Uterus (tissue), 4 donors: Measurements from ENCODE around the gene ADSS1. TPM values are rescaled to one million over a fixed set of nuclear protein-coding genes. Genes with fewer than 3 reads are reported as not detected.

ENCODE experiments used
- DNase-seq, 2 donors: peaks; one replicate each; pipeline ENCODE4 v3.0.0-alpha.2; 2019 to 2020
- H3K27ac ChIP-seq, 2 donors: fragments of 200-600 bp; sonication (generic); 1 replicate in 1 of 2; 2 replicates in 1 of 2; pipeline ENCODE4 v1.5.1; 2016 to 2018
- H3K27me3 ChIP-seq, 2 donors: fragments of 200-600 bp; sonication (generic); one replicate each; pipeline ENCODE4 v1.5.1; 2018 to 2019; ENCODE audit warnings: control low read depth in 1 of 2
- H3K36me3 ChIP-seq, 2 donors: fragments of 200-600 bp; sonication (generic); one replicate each; pipeline ENCODE4 v1.5.1; 2019; ENCODE audit warnings: control low read depth in 1 of 2
- H3K4me1 ChIP-seq, 2 donors: fragments of 200-600 bp; sonication (generic); one replicate each; pipeline ENCODE4 v1.5.1; 2018 to 2019; ENCODE audit warnings: control low read depth in 1 of 2
- H3K4me3 ChIP-seq, 2 donors: fragments of 200-600 bp; sonication (generic); 1 replicate in 1 of 2; 2 replicates in 1 of 2; pipeline ENCODE4 v1.5.1; 2018 to 2019; ENCODE audit warnings: mild to moderate bottlenecking in 1 of 2
- H3K9me3 ChIP-seq, 2 donors: fragments of 200-600 bp; sonication (generic); one replicate each; pipeline ENCODE4 v1.5.1; 2019; ENCODE audit warnings: control low read depth in 1 of 2
- CTCF ChIP-seq, 4 experiments: fragments of 200-600 bp in 2 of 4; fragments of 450-650 bp in 2 of 4; sonication (generic) in 2 of 4; IDR thresholded peaks; one replicate each; pipeline ENCODE4 v1.5.1; 2016 to 2019; ENCODE audit warnings: antibody characterized with exemption in 4 of 4, mild to moderate bottlenecking in 2 of 4, moderate library complexity in 1 of 4
- POLR2A ChIP-seq, 2 donors: fragments of 450-650 bp; IDR thresholded peaks; one replicate each; pipeline ENCODE4 v1.6.1; 2016; ENCODE audit warnings: antibody characterized with exemption in 2 of 2, mild to moderate bottlenecking in 1 of 2, moderate library complexity in 1 of 2
- intact Hi-C: fragments of 100-400 bp; cut with DNase I; formaldehyde crosslinking; loops from one replicate; pipeline ENCODE4 v1.15.1; 2023; ENCODE audit warnings: low total_unique reads
- total RNA-seq, 4 donors: library from RNA; depleted of rRNA in 3 of 4; stranded (reverse); fragments of >200 nt in 3 of 4; gene quantifications; one replicate each; pipeline versions ENCODE4 v1.1.0 to v1.2.4, GENCODE V29; 2014 to 2023
- donor health status: DM: yes; HTN: yes; CAD: no.

ADSS1 gene
- total RNA-seq, 4 donors from 2014 or later, result 7.0 to 11.7 TPM; not detected in 2

- Histone ChIP-seq H3K4me3 (no peak overlapping the region), H3K36me3 (no peaks in the 10 kb centered on the region), H3K27me3 (no peaks in the 10 kb centered on the region), H3K27ac (no peak overlapping the region), H3K4me1 (peaks cover 0 to 15% of the 10 kb centered on the region in 2 donors), H3K9me3 (no peaks in the 10 kb centered on the region)
- intact Hi-C loops, result no loop called here
- DNase-seq, result no peak
- TF ChIP-seq POLR2A (IDR thresholded peaks at IDR 0.05), result no peak
- no peak for TF ChIP-seq CTCF (IDR thresholded peaks at IDR 0.05)
Measured at GRCh38 chr14:104702673-104703072, 21.4 kb upstream of the ADSS1 start.

GRCh38 chr14:104703269-104703668 lies 20.8 kb upstream of the ADSS1 start:
- DNase-seq, result no peak
- intact Hi-C loops, result no loop called here
- no peaks in the 10 kb centered on the region for H3K36me3 ChIP-seq
- H3K9me3 ChIP-seq, result no peaks in the 10 kb centered on the region
- H3K4me1 ChIP-seq, result peaks cover 0 to 13% of the 10 kb centered on the region in 2 donors
- TF ChIP-seq CTCF (IDR thresholded peaks at IDR 0.05) (no peak), POLR2A (IDR thresholded peaks at IDR 0.05) (no peak)
- H3K27ac ChIP-seq, result no peak overlapping the region
- H3K27me3 ChIP-seq, result no peaks in the 10 kb centered on the region
- no peak overlapping the region for H3K4me3 ChIP-seq

- no peaks in the 10 kb centered on the region for H3K9me3 ChIP-seq
- no peak for DNase-seq
- no peak overlapping the region for H3K27ac ChIP-seq
- no peaks in the 10 kb centered on the region for H3K27me3 ChIP-seq
- H3K4me1 ChIP-seq, result peaks cover 0 to 4% of the 10 kb centered on the region in 2 donors
- H3K4me3 ChIP-seq, result no peak overlapping the region
- intact Hi-C loops, result no loop called here
- TF ChIP-seq CTCF (IDR thresholded peaks at IDR 0.05) (no peak), POLR2A (IDR thresholded peaks at IDR 0.05) (no peak)
- no peaks in the 10 kb centered on the region for H3K36me3 ChIP-seq
Measured at GRCh38 chr14:104704252-104704651, 19.8 kb upstream of the ADSS1 start.

- no peak overlapping the region for H3K4me3 ChIP-seq
- no peaks in the 10 kb centered on the region for H3K36me3 ChIP-seq
- TF ChIP-seq CTCF (IDR thresholded peaks at IDR 0.05), result no peak
- no peak for TF ChIP-seq POLR2A (IDR thresholded peaks at IDR 0.05)
- no peak overlapping the region for H3K27ac ChIP-seq
- no peak for DNase-seq
- intact Hi-C loops, result no loop called here
- no peaks in the 10 kb centered on the region for H3K9me3 ChIP-seq
- H3K27me3 ChIP-seq, result no peaks in the 10 kb centered on the region
- H3K4me1 ChIP-seq, result no peaks in the 10 kb centered on the region
Measured at GRCh38 chr14:104705340-104706047, 18.5 kb upstream of the ADSS1 start.

GRCh38 chr14:104706733-104707607 lies 17.1 kb upstream of the ADSS1 start:
- intact Hi-C loops, result no loop called here
- Histone ChIP-seq H3K27me3 (no peaks in the 10 kb centered on the region), H3K4me3 (no peak overlapping the region), H3K27ac (no peak overlapping the region), H3K9me3 (no peaks in the 10 kb centered on the region), H3K4me1 (no peaks in the 10 kb centered on the region), H3K36me3 (no peaks in the 10 kb centered on the region)
- DNase-seq, result no peak
- TF ChIP-seq CTCF (IDR thresholded peaks at IDR 0.05) (no peak), POLR2A (IDR thresholded peaks at IDR 0.05) (no peak)
